ENCODE data around the gene PLEKHG7. TPM values are rescaled to one million over a fixed set of nuclear protein-coding genes. Genes with fewer than 3 reads are reported as not detected.

The PLEKHG7 gene
- total RNA-seq, 2 experiments from 2014 or later = not detected

DNA sequence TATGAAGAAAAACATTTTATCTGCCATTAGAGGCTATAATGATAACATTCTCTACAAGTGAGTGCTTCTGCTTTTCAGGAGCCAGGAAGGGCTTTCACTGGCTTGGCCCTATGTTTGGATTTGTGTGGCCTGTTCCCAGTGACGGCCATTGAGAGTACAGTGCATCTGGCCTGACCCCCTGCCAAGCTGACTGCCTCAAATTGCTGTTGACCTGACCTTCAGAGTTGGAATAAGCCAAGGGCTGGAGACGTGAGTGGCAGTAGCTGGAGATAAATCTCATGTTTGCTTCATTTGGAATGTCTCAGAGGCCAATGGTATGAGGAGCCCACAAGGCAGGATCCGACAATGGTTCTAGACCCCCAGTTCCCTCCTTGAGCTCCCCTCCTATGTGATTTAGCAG lies 28.3 kb upstream of the PLEKHG7 start:
- Mint-ChIP-seq H3K4me3 (no peak overlapping the region), H3K27me3 (no peaks in the 10 kb centered on the region), H3K36me3 (ENCODE audit: low read depth) (no peaks in the 10 kb centered on the region), H3K27ac (no peak overlapping the region), H3K4me1 (no peaks in the 10 kb centered on the region), H3K9me3 (ENCODE audit: low read depth) (no peaks in the 10 kb centered on the region)
- ATAC-seq (no peak), DNase-seq (no peak)
- ChIA-PET POLR2A (interaction anchor here (0.5 kb wide), 1 partner anchor 218 kb away, joined by 3 read pairs; no protein-coding TSS in a partner anchor), CTCF (no interaction called here)
- intact Hi-C loops (cut with DNase I, micrococcal nuclease) = no loop called here

DNA sequence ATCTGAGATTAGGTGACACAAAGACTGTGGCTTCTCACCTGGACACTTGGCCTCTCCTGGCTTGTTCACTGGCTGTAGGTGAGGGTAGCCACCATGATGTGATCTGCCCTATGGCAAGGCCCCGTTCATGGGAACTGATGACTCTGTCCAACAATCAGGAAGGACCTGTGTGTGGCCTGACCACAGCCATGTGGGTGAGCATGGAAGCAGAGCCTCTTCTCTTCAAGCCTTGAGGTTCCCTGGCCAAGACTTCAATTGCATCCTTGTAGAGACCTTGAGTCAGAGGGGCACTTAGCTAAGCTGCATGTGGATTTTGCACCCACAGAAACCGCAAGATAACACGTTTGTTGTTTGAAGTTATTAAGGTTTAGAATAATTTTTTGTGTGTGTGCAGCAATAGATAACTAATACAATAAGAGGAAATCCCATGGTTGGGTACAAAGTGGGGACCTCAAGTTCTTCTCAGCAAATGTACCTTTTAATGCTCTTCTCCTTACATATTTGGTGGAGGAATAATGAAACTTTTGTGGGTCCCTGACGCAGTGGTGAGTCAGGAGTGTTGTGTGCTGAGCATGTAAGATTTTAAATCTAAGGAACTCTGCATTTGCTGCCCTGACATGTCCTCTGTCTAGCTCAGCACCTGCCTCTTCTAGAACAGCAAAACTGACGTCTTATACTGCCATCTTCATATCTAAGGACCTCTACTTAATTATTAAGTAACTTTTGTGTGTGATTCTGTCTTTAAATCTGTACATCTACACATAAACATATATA lies 27.5 kb upstream of the PLEKHG7 start:
- Mint-ChIP-seq H3K27ac (no peak overlapping the region), H3K27me3 (no peaks in the 10 kb centered on the region), H3K9me3 (ENCODE audit: low read depth) (no peaks in the 10 kb centered on the region), H3K4me3 (no peak overlapping the region), H3K4me1 (no peaks in the 10 kb centered on the region), H3K36me3 (ENCODE audit: low read depth) (no peaks in the 10 kb centered on the region)
- ATAC-seq (peak; percentile 63), DNase-seq (peak; percentile 30)
- intact Hi-C loops (cut with DNase I, micrococcal nuclease) = no loop called here
- ChIA-PET CTCF (no interaction called here), POLR2A (interaction anchor here (0.5 kb wide), 1 partner anchor 217 kb away, joined by 3 read pairs; no protein-coding TSS in a partner anchor)

DNA sequence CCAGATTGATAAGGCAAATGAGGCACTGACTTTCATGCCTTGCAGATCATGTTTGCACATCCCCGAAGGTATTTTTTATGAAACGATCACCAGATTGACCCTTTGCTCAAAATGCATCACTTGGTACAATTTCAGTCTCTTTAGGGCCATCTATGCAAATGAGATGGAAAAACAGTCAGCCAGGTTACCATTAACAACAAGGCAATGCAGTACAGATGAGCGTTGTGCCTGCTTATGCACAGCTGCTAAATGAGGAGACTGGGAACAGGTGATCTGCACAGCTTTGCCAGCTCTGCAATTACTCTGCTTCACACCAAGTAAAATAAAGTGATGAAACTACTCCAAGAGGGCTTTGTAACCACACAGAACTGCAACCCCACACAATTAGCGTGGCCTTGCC lies 26.1 kb upstream of the PLEKHG7 start:
- ChIA-PET CTCF (interaction anchor here (0.6 to 1.3 kb wide), 3 partner anchors 9 to 1349 kb away, joined by 3 to 5 read pairs (median 4); no protein-coding TSS in a partner anchor), POLR2A (no interaction called here)
- no peak for DNase-seq
- no peak overlapping the region for H3K27ac Mint-ChIP-seq
- no peaks in the 10 kb centered on the region for H3K9me3 Mint-ChIP-seq (ENCODE audit: low read depth)
- no peaks in the 10 kb centered on the region for H3K4me1 Mint-ChIP-seq
- intact Hi-C loops (cut with DNase I, micrococcal nuclease) = no loop called here
- no peak overlapping the region for H3K4me3 Mint-ChIP-seq
- no peak for ATAC-seq
- H3K27me3 Mint-ChIP-seq = no peaks in the 10 kb centered on the region
- H3K36me3 Mint-ChIP-seq (ENCODE audit: low read depth) = no peaks in the 10 kb centered on the region

DNA sequence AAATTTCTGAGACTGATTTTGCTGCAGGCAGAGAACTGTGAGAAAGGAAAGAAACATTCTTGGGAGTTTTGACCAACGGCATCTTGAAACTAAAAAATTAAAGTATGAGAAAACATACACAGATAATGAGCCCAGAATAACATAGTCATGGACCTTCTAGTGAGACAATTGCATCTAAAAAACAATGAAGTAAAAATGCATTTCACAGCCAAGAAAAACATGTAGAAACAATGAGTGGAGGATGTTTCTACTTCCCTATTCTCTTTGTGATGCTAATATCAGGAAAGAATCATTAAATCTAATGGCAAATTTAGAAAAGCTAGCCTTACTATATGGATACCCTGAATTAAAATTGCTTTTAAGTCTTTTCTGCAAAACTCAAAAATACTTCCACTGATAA lies 12.2 kb upstream of the PLEKHG7 start:
- intact Hi-C loops (cut with DNase I, micrococcal nuclease) = no loop called here

DNA sequence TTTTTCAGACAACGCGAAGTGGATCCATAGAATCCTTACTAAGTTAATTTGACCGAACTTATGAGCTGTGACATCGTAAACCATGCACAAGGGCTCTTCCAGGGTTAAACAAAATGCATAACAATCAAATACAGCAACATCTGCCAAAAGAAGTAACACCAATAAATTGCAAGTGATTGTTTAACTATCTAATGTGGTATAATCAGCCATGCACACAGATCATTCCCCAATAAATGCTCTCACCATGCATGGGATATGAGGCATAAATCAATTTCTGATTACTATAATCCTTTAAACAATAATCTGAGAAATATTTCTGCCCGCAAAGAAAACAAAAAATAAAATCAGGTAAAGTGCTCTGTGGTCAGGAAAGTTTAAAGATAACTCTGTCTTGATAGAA lies 7.7 kb upstream of the PLEKHG7 start:
- Mint-ChIP-seq H3K27ac (no peak overlapping the region), H3K27me3 (no peaks in the 10 kb centered on the region), H3K4me3 (no peak overlapping the region), H3K4me1 (no peaks in the 10 kb centered on the region), H3K36me3 (ENCODE audit: low read depth) (no peaks in the 10 kb centered on the region), H3K9me3 (ENCODE audit: low read depth) (peaks cover 22% of the 10 kb centered on the region)
- POLR2A ChIA-PET = no interaction called here
- ATAC-seq (no peak), DNase-seq (no peak)
- CTCF ChIA-PET = interaction anchor here (0.6 kb wide), 1 partner anchor 1059 kb away, joined by 4 read pairs; no protein-coding TSS in a partner anchor
- intact Hi-C loops (cut with DNase I, micrococcal nuclease) = no loop called here

More for the DNA sequence above, 12.2 kb upstream of the PLEKHG7 start:
- Mint-ChIP-seq H3K27me3 (peaks cover 3% of the 10 kb centered on the region), H3K36me3 (ENCODE audit: low read depth) (no peaks in the 10 kb centered on the region), H3K27ac (no peak overlapping the region), H3K9me3 (ENCODE audit: low read depth) (peaks cover 9% of the 10 kb centered on the region), H3K4me3 (no peak overlapping the region), H3K4me1 (no peaks in the 10 kb centered on the region)
- DNase-seq (no peak), ATAC-seq (no peak)
- POLR2A ChIA-PET = no interaction called here
- CTCF ChIA-PET = interaction anchor here (0.7 kb wide), 1 partner anchor 9 kb away, joined by 3 read pairs; no protein-coding TSS in a partner anchor

DNA sequence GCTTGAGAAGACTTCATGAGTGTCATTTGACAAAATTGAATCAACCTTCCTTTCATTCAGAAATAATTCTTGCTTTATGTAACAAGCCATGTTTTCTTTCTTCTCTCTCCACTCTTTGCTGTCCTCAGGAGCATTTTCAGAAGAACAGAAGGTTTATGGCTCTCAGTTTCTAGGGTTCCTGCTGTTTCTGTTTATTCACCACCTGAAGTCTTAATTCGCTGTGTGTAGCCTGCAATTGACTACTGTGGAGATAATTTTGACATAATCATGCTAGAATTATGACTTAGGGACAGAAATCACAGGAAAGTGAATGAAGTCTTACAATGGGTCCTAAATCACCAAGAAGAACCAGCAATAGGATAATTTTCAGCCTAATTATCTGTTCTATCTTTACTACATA lies 7.2 kb upstream of the PLEKHG7 start:
- H3K4me3 Mint-ChIP-seq = no peak overlapping the region
- H3K27ac Mint-ChIP-seq = no peak overlapping the region
- intact Hi-C loops (cut with DNase I, micrococcal nuclease) = no loop called here
- DNase-seq = no peak
- H3K27me3 Mint-ChIP-seq = no peaks in the 10 kb centered on the region
- H3K4me1 Mint-ChIP-seq = no peaks in the 10 kb centered on the region
- no peak for ATAC-seq
- no peaks in the 10 kb centered on the region for H3K36me3 Mint-ChIP-seq (ENCODE audit: low read depth)
- CTCF ChIA-PET = no interaction called here
- H3K9me3 Mint-ChIP-seq (ENCODE audit: low read depth) = peaks cover 22% of the 10 kb centered on the region
- POLR2A ChIA-PET = no interaction called here

DNA sequence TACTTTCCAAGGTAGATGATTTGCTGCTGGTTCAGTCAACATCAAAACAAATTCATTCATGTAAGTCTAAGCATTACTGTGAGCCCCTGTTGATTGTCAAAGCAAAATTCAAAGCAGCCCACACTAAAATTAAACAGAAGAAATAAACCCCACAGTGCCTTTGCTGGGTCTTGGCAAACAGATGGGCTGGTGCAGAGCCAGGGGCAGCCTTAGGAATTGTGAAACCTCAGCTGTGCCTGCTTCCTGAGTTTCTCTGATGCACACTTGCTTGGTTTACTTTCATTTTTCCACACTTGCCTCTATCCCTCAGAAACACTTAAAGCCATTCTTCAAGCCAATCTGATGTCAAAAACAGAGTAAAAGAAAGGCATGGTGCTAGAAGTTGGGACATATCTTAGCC lies 6.6 kb upstream of the PLEKHG7 start:
- Mint-ChIP-seq H3K36me3 (ENCODE audit: low read depth) (no peaks in the 10 kb centered on the region), H3K4me3 (no peak overlapping the region), H3K9me3 (ENCODE audit: low read depth) (peaks cover 22% of the 10 kb centered on the region), H3K4me1 (no peaks in the 10 kb centered on the region), H3K27ac (no peak overlapping the region), H3K27me3 (no peaks in the 10 kb centered on the region)
- ChIA-PET CTCF (no interaction called here), POLR2A (no interaction called here)
- intact Hi-C loops (cut with DNase I, micrococcal nuclease) = no loop called here
- ATAC-seq = no peak
- no peak for DNase-seq

DNA sequence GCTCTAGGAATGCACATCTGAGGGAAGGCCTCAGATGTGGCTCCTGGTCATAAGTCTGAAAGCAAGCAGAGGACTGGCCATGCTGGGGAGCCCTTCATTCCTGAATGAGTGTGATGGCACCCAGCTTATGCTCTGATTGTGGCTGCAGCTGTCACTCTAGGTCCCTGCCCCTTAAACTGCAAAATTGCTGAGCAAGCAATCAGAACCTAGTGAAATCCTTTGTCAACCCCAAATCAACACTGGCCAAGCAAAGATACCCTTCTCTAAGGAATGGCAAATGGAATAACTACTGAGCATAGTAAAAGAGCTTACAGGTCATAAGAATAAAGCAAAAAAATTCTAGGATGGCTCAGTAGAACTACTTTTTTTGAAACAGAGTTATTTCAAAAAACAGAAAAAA lies 4.3 kb upstream of the PLEKHG7 start:
- no peak overlapping the region for H3K4me3 Mint-ChIP-seq
- no peaks in the 10 kb centered on the region for H3K27me3 Mint-ChIP-seq
- CTCF ChIA-PET = interaction anchor here (0.5 kb wide), 1 partner anchor 14 kb away, joined by 3 read pairs; no protein-coding TSS in a partner anchor
- DNase-seq = no peak
- POLR2A ChIA-PET = no interaction called here
- no peak overlapping the region for H3K27ac Mint-ChIP-seq
- H3K4me1 Mint-ChIP-seq = peaks cover 12% of the 10 kb centered on the region
- H3K36me3 Mint-ChIP-seq (ENCODE audit: low read depth) = no peaks in the 10 kb centered on the region
- peaks cover 17% of the 10 kb centered on the region for H3K9me3 Mint-ChIP-seq (ENCODE audit: low read depth)
- intact Hi-C loops (cut with DNase I, micrococcal nuclease) = no loop called here
- ATAC-seq = no peak

DNA sequence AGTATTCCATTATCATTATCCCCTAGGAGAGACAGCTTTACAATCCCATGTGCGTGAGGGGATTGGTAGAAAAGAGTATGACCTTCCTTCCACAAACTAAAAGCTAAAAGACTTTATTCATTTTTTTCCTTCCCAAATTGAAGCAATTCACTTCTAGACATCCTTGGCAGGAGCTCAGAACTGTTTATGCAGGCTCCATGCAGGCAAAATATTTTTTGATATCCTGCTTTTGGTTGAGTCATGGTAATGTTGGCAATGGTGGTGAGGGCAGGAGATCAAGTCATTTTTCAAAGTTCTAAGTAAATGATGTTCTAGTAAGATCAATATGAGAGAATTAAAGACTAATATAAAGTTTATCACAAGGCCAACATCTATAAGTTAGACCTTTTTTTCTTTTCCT lies 1.3 kb upstream of the PLEKHG7 start:
- no peaks in the 10 kb centered on the region for H3K27me3 Mint-ChIP-seq
- no peaks in the 10 kb centered on the region for H3K36me3 Mint-ChIP-seq (ENCODE audit: low read depth)
- no peak overlapping the region for H3K4me3 Mint-ChIP-seq
- intact Hi-C loops (cut with DNase I, micrococcal nuclease) = no loop called here
- H3K9me3 Mint-ChIP-seq (ENCODE audit: low read depth) = peaks cover 12% of the 10 kb centered on the region
- POLR2A ChIA-PET = no interaction called here
- no peak overlapping the region for H3K27ac Mint-ChIP-seq
- DNase-seq = no peak
- peaks cover 12% of the 10 kb centered on the region for H3K4me1 Mint-ChIP-seq
- no peak for ATAC-seq
- CTCF ChIA-PET = no interaction called here

DNA sequence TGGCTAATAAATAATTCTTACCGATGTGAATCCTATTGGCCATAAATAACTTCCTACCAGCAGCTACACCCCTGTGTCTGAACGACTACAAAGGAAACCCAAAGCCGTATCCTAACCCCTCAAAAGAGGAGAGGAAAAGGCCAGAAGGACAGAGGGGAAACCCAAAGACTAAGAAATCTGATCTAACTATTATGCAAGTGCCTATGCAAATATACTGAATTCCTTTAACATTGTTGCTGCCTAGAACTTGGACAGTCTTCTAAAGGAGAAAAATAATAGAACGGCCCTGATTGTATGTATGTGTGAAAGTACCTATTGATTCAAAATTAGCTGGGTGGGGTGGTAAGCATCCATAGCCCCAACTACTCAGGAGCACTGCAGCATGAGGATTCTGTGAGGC lies 997 bp downstream of the PLEKHG7 start:
- Mint-ChIP-seq H3K9me3 (ENCODE audit: low read depth) (no peaks in the 10 kb centered on the region), H3K4me3 (no peak overlapping the region), H3K4me1 (peaks cover 12% of the 10 kb centered on the region), H3K27ac (no peak overlapping the region), H3K27me3 (no peaks in the 10 kb centered on the region), H3K36me3 (ENCODE audit: low read depth) (no peaks in the 10 kb centered on the region)
- ChIA-PET CTCF (interaction anchor here (1.2 kb wide), 1 partner anchor 124 kb away, joined by 3 read pairs; no protein-coding TSS in a partner anchor), POLR2A (no interaction called here)
- intact Hi-C loops (cut with DNase I, micrococcal nuclease) = loop anchor here in 1 of 2 experiments (2.0 kb wide), 1 partner anchor 19 kb away; no protein-coding TSS in a partner anchor
- DNase-seq = no peak
- ATAC-seq = no peak

DNA sequence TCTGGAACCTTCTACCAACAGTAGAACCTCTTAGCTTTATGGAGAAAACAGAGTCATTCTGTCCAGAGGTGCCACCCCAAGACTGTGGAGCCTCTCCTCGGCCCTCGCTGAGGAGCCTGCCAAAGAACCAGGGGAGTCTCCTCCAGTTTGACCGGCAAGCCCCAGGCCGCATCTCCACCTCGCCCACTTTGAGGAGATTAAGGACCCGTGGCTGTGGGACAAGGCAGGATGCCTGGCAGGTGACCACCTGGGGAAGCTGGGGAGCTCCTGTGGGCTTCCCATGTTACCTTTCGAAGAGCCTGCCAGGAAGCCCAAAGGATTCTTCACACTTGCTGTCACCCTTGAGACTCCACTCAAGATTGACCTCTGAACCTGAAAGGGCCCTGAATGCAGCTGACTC lies 3.8 kb downstream of the PLEKHG7 start:
- no peaks in the 10 kb centered on the region for H3K36me3 Mint-ChIP-seq (ENCODE audit: low read depth)
- ChIA-PET POLR2A (no interaction called here), CTCF (interaction anchor here (0.7 kb wide), 1 partner anchor 931 kb away, joined by 3 read pairs; no protein-coding TSS in a partner anchor)
- no peak overlapping the region for H3K4me3 Mint-ChIP-seq
- no peak overlapping the region for H3K27ac Mint-ChIP-seq
- peaks cover 12% of the 10 kb centered on the region for H3K4me1 Mint-ChIP-seq
- H3K27me3 Mint-ChIP-seq = no peaks in the 10 kb centered on the region
- intact Hi-C loops (cut with DNase I, micrococcal nuclease) = no loop called here
- no peak for ATAC-seq
- H3K9me3 Mint-ChIP-seq (ENCODE audit: low read depth) = no peaks in the 10 kb centered on the region
- no peak for DNase-seq

DNA sequence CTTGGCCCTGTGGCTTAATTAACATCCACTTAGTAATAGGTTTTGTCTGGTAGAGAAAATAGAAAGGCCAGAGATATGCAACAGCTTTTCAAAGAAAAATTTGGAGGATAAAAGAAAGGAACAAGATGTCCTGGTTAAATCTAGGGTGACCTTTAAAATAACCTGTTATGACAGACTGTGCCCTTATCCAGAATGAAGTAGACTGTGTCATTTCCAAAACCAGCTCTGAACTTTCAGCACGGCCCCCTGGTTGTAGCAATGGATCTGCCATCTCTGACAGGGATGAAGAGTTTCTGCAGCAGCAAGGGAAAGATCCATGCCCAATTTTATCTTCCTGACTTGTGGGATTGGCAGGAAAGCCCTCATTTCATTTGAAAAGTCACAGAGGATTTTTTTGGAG lies 5.1 kb downstream of the PLEKHG7 start:
- no peaks in the 10 kb centered on the region for H3K36me3 Mint-ChIP-seq (ENCODE audit: low read depth)
- intact Hi-C loops (cut with DNase I, micrococcal nuclease) = no loop called here
- H3K27ac Mint-ChIP-seq = no peak overlapping the region
- H3K27me3 Mint-ChIP-seq = no peaks in the 10 kb centered on the region
- ATAC-seq (no peak), DNase-seq (no peak)
- peaks cover 5% of the 10 kb centered on the region for H3K4me1 Mint-ChIP-seq
- POLR2A ChIA-PET = no interaction called here
- H3K4me3 Mint-ChIP-seq = no peak overlapping the region
- CTCF ChIA-PET = interaction anchor here (0.6 to 0.7 kb wide), 2 partner anchors 9 to 853 kb away, joined by 3 to 4 read pairs; no protein-coding TSS in a partner anchor
- no peaks in the 10 kb centered on the region for H3K9me3 Mint-ChIP-seq (ENCODE audit: low read depth)

Data from activated CD4-positive, alpha-beta T cell treated with anti-CD3 and anti-CD28 coated beads for 36 hours (primary cell).